ENCODE results near the gene ADRA2C.

The ADRA2C gene

DNA sequence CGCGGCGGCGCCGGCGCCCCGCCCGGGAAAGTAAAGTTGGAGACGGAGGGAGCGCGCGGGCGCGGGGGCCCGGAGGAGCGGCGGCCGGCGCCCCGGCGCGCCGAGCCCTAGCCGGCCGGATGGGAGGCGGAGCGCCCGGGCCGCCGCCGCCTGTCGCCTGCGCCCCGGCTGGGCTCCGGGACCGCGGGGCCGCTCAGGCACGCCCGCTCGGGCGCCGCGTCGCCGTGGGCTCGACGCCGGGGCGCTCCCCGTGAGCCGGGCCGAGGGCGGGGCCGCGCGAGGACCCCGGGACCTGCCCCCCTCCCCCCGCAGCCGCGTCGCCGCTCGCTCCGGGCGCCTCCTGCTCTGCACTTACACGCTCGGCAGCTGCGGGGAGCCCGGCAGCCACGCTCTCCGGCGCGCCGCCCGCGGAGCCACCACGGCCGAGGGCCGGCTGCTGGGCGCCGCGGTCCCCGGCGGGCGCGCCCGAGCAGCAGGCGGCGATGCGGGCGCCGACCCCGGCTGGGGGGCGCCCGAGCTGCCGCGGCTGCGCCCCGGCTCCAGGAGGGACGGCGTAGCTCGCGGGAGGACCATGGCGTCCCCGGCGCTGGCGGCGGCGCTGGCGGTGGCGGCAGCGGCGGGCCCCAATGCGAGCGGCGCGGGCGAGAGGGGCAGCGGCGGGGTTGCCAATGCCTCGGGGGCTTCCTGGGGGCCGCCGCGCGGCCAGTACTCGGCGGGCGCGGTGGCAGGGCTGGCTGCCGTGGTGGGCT is at the start of gene ADRA2C:
TSS of gene ADRA2C (plus strand) at position 350 of the 749 bp plus-strand sequence. CDS start at position 572, 222 bp downstream.
- H3K4me3 ChIP-seq (ENCODE audit: low read length) = no peak within 1 kb of the TSS
- TF ChIP-seq, protein P1, sequence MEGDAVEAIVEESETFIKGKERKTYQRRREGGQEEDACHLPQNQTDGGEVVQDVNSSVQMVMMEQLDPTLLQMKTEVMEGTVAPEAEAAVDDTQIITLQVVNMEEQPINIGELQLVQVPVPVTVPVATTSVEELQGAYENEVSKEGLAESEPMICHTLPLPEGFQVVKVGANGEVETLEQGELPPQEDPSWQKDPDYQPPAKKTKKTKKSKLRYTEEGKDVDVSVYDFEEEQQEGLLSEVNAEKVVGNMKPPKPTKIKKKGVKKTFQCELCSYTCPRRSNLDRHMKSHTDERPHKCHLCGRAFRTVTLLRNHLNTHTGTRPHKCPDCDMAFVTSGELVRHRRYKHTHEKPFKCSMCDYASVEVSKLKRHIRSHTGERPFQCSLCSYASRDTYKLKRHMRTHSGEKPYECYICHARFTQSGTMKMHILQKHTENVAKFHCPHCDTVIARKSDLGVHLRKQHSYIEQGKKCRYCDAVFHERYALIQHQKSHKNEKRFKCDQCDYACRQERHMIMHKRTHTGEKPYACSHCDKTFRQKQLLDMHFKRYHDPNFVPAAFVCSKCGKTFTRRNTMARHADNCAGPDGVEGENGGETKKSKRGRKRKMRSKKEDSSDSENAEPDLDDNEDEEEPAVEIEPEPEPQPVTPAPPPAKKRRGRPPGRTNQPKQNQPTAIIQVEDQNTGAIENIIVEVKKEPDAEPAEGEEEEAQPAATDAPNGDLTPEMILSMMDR (IDR thresholded peaks at IDR 0.05; ENCODE audit: insufficient read depth, low read depth, low read length, missing control alignments) = no peak
- peak; percentile 20 for DNase-seq (ENCODE audit: low read depth)

DNA sequence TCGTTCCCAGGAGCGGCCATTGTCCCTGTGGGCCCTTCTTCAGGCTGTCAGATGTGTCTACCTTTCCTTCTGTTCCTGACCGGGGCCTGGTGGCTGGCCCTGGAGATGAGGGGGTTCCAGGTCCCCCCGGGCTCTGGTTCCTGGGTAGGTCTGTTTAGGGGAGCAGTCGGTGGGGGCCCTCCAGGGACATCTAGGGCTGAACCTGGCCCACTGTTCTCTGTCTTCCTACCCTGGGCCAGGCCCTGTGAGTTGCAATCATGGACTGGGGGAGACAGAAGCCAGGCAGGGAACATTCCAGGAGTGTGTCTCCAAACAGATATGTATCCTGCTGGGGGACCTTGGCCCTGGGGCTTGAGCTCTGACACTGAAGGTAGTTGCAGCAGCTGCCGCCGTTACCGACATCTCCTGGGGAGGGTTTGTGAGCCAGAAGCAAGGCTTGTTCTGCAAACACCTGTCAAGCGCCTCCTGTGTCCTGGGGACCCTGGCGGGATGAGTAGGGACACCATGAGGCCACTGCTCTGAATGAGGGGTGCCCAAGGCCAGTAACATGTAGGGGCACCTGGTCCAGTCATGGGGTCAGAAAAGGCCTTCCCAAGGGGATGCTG is 49.5 kb upstream of the ADRA2C start:
- TF ChIP-seq, protein P1 (IDR thresholded peaks at IDR 0.05; ENCODE audit: insufficient read depth, low read depth, low read length, missing control alignments) = no peak
- no peak for DNase-seq (ENCODE audit: low read depth)
- H3K4me3 ChIP-seq (ENCODE audit: low read length) = no peak overlapping the region

- DNase-seq (ENCODE audit: low read depth) = no peak
- TF ChIP-seq, protein P1 (IDR thresholded peaks at IDR 0.05; ENCODE audit: insufficient read depth, low read depth, low read length, missing control alignments) = no peak
- no peak overlapping the region for H3K4me3 ChIP-seq (ENCODE audit: low read length)
Observed at GRCh38 chr4:3717241-3717640, 48.9 kb upstream of the ADRA2C start.

DNA sequence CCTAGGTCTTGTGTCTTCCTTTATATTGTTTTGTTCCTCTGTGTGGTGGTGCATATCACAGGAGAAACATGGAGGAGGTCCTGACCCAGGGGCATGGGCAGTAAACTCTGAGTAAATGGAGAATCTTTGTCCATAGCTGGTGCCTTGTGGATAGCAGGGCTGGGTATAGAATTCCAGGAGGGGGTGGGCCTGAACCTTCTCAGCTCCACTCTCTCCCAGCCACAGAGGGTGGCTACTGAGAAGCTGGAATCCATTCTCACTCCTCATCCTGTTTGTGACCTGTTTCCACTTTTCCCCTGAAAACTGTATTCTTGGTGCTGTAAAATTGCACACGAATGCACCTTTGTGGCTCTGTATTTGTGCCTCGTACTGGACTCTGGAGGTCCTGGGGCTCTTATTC is 47.7 kb upstream of the ADRA2C start:
- H3K4me3 ChIP-seq (ENCODE audit: low read length) = no peak overlapping the region
- DNase-seq (ENCODE audit: low read depth) = no peak
- TF ChIP-seq, protein P1 (IDR thresholded peaks at IDR 0.05; ENCODE audit: insufficient read depth, low read depth, low read length, missing control alignments) = no peak

DNA sequence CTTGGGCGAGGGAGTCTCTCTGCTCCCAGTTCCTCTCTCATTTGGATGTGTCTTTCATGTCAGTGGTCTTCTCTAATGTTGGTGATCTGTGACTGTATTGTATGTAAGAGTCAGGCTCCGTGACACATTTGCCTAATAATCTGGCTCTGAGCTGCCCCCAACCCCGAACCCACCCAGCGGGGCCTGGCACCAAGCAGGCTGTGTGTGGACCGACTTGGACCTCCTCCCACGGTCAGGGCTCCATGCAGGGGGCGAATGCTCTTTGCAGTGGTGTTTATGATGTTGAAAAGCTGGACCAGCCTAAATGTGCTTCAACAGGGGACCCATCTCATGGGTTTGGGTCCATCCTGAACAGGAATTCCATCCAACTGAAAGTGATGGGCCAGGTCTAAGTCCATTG is 47.0 kb upstream of the ADRA2C start:
- H3K4me3 ChIP-seq (ENCODE audit: low read length) = no peak overlapping the region
- TF ChIP-seq, protein P1 (IDR thresholded peaks at IDR 0.05; ENCODE audit: insufficient read depth, low read depth, low read length, missing control alignments) = no peak
- DNase-seq (ENCODE audit: low read depth) = no peak

GRCh38 chr4:3719836-3720235 is 46.3 kb upstream of the ADRA2C start:
- no peak overlapping the region for H3K4me3 ChIP-seq (ENCODE audit: low read length)
- TF ChIP-seq, protein P1 (IDR thresholded peaks at IDR 0.05; ENCODE audit: insufficient read depth, low read depth, low read length, missing control alignments) = no peak
- no peak for DNase-seq (ENCODE audit: low read depth)

Measured in epithelial cell of esophagus (primary cell).